G401.6 (cell line): ENCODE data around the gene ABHD10.
"Not testable (repeated sequence)": the region's sequence is repeated elsewhere in the genome, so short reads cannot be mapped to it uniquely, and the experiment has no call there.

Source experiments
- FAIRE-seq: peaks from 2 replicates; lab custom pipeline; 2012; peaks lifted over from hg19 to GRCh38; lab: Jason Lieb, UNC

The ABHD10 gene

DNA sequence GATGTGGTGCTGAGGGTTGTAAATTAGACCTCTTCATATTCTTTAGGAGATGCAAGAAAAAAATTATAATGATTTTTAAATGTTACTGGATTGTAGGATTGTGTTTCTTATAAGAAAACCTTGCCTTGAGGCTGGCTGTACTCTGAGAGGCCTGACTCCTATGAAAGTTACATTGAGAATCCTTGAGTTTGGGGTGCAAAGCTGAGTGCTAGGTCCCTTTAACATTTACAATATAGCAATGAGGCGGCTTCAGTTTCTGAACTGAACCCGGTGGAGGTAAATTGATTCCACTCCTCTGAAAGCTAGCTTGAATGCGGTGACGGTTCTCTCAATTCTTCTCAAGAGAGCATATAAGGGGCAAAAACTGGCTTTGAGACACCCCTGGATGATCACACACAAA is 55.6 kb downstream of the ABHD10 start, which contains the start of gene TMPRSS7:
TSS of gene TMPRSS7 (plus strand) at position 301 of the 400 bp plus-strand sequence. CDS start 110 bp downstream, outside the sequence.
- no peak for FAIRE-seq

DNA sequence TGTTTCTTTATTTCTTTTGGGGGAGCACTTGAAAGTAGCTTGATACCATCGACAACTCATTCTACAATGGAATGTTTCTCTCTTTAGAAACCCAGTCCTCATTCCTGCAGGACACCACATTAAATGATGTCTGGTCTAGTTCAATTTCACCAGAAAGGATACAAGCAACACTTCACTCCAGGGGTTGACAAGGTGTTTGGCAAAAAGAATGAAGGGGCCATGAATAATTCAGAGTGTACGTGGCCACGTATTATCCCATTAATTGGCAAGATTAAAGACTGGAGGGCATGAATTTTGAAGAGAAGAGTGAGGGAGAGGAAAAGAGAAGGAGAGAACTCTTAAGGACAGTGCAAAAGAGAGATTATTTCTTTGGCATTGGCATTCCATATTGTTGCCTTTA is 56.4 kb downstream of the ABHD10 start:
- FAIRE-seq = no peak

DNA sequence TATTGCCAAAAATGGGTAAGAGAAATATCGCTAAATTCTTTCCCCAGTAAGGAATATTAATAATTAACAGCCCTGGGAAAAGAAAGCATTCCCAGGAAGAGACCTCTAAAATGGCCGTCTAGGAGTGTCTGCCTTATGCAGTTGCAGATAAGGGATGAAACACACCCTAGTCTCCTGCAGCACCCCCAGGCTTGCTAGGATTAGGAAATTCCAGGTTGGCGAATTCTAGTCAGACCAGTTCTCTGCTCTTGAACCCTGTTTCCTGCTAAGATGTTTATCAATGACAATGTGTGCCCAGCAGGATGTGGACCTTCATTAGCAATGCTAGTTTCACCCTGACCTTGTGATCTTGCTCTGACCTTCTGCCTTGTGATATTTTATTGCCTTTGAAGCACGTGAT is 58.4 kb downstream of the ABHD10 start:
- not testable (repeated sequence) for FAIRE-seq

DNA sequence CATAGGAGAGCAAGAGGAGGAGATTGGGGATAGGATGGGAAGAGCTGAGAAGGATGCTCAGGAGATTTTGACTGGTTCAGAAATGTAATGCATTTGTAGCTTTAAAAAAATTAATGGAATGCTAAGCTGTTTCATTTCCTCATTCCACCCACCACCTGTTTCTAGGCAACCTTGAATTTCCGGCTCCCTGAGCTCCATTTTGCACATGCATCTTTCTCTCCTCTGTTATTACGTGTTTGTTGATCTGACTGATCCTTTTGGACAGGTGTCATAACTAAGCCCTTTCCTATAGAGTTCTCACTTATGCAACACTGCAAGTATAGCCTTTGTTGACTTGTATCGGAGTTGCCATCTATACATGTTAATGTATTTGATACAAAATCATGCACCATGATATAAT is 60.0 kb downstream of the ABHD10 start:
- FAIRE-seq = no peak

DNA sequence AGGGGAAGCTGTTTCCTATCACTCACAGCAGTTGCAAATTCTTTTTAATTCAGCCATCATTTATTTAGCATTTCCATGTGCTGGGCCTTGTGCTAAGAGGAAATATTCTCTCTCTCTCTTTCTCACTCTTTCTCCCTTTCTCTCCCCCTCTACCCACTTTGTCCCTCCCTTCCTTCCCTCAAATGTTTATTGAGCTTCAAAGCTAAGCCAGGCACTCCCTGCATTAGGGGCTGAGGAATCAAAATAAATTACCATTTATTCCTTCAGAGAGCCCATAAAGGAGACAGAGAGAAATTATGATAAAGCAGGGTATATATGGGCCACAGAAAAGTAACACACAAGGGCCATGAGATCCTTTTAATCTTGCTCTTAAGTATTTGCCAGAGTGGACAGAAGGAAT is 62.5 kb downstream of the ABHD10 start:
- no peak for FAIRE-seq

DNA sequence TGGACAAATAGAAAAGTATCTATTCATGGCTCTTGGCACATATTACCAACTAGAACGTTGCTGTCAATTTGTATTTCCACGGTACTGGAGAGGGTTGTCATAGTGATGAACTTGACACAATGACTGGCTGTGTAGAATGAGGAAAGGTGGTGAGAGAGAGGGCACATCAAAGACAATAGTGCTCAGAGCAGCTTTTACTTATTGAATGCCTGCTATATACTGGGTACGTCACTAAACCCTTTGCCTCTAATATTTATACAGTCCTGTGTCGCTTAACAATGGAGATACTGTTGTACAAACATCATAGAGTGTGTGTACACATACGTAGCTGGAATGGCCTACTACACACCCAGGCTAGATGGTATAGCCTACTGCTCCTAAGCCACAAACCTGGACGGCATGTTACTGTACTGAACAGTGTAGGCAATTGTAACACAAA is 64.0 kb downstream of the ABHD10 start:
- no peak for FAIRE-seq
